K562 (cell line): Measurements from ENCODE around the gene USP22.

ENCODE experiments used
- E2F4 ChIP-seq: sonication (generic); formaldehyde crosslinking; IDR thresholded peaks from 2 replicates; pipeline ENCODE4 v1.8.0; 2022; ENCODE audit warnings: mild to moderate bottlenecking, low read depth, missing genetic modification reagents
- MAZ ChIP-seq, 2 experiments: fragments of 450-650 bp in 1 of 2; sonication (generic) in 1 of 2; formaldehyde crosslinking; IDR thresholded peaks in 1 of 2; conservative IDR thresholded peaks in 1 of 2; 2 replicates each; pipeline versions ENCODE4 v1.4.0 to v1.5.0; 2020; ENCODE audit warnings: mild to moderate bottlenecking in 1 of 2, missing genetic modification reagents in 1 of 2
- POLR2AphosphoS5 ChIP-seq: IDR thresholded peaks from 2 replicates; pipeline ENCODE4 v1.6.1; 2011; ENCODE audit warnings: mild to moderate bottlenecking, low read depth, low read length, moderate library complexity; ENCODE audit not compliant: control insufficient read depth, insufficient read depth
- XRCC4 ChIP-seq: IDR thresholded peaks from one replicate; pipeline ENCODE4 v1.6.1; 2011; ENCODE audit not compliant: insufficient read depth, insufficient read length; ENCODE audit errors: extremely low read depth
- ZNF121 ChIP-seq: sonication (generic); formaldehyde crosslinking; conservative IDR thresholded peaks from 2 replicates; pipeline ENCODE4 v1.8.0; 2022; ENCODE audit warnings: missing genetic modification reagents
- TF ChIP-seq, protein P1 (sequence below): sonication (generic); formaldehyde crosslinking; IDR thresholded peaks from 2 replicates; pipeline ENCODE4 v1.5.0; 2020; ENCODE audit warnings: missing genetic modification reagents
- TF ChIP-seq, protein P2 (sequence below): sonication (generic); formaldehyde crosslinking; IDR thresholded peaks from 2 replicates; pipeline ENCODE4 v1.9.0; 2022; ENCODE audit warnings: mild to moderate bottlenecking, missing genetic modification reagents

GRCh38 chr17:21039839-21040575, 2.8 kb downstream of the USP22 start:
- TF ChIP-seq, protein P1, sequence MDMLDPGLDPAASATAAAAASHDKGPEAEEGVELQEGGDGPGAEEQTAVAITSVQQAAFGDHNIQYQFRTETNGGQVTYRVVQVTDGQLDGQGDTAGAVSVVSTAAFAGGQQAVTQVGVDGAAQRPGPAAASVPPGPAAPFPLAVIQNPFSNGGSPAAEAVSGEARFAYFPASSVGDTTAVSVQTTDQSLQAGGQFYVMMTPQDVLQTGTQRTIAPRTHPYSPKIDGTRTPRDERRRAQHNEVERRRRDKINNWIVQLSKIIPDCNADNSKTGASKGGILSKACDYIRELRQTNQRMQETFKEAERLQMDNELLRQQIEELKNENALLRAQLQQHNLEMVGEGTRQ (CRISPR knock-in tag): no peak
- TF ChIP-seq POLR2AphosphoS5: no peak
- TF ChIP-seq MAZ (CRISPR knock-in tag; conservative IDR thresholded peaks at IDR 0.05 in 1 of 2, IDR thresholded peaks at IDR 0.05 in 1 of 2): no peak
- TF ChIP-seq XRCC4: no peak
- no peak for TF ChIP-seq E2F4
- no peak for TF ChIP-seq ZNF121
- TF ChIP-seq, protein P2, sequence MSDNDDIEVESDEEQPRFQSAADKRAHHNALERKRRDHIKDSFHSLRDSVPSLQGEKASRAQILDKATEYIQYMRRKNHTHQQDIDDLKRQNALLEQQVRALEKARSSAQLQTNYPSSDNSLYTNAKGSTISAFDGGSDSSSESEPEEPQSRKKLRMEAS (CRISPR knock-in tag): no peak
